GM21447 (cell line): ENCODE measurements around the gene RASGRP4.
A peak's percentile ranks its signal among the peaks of the same experiment; 100 is the strongest.
"Not testable (repeated sequence)": the region's sequence is repeated elsewhere in the genome, so short reads cannot be mapped to it uniquely, and the experiment has no call there.

ENCODE experiments used
- ATAC-seq: cut with Tn5 transposase; IDR thresholded peaks from one replicate; pipeline ENCODE4 v1.9.1; 2021; ENCODE audit not compliant: unreplicated experiment

The RASGRP4 gene

DNA sequence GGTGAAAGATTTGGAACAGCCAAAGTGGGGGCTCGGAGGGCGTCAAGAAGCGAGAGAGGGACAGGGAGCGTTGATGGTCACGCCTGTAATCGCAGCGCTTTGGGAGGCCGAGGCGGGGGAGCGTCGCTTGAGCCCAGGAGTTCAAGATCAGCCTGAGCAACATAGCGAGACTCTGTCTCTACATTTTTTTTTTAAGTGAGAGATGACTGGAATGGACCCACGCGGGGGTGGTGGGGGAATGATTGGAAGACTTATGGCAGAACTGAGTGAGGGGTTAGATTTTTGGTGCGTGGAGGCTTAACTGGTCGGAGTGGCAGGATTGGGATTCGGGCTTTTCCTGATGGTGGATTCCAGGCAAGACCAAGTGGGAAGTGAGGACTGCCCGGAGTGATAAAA, 50.9 kb downstream of the RASGRP4 start:
- ATAC-seq: peak; percentile 5

DNA sequence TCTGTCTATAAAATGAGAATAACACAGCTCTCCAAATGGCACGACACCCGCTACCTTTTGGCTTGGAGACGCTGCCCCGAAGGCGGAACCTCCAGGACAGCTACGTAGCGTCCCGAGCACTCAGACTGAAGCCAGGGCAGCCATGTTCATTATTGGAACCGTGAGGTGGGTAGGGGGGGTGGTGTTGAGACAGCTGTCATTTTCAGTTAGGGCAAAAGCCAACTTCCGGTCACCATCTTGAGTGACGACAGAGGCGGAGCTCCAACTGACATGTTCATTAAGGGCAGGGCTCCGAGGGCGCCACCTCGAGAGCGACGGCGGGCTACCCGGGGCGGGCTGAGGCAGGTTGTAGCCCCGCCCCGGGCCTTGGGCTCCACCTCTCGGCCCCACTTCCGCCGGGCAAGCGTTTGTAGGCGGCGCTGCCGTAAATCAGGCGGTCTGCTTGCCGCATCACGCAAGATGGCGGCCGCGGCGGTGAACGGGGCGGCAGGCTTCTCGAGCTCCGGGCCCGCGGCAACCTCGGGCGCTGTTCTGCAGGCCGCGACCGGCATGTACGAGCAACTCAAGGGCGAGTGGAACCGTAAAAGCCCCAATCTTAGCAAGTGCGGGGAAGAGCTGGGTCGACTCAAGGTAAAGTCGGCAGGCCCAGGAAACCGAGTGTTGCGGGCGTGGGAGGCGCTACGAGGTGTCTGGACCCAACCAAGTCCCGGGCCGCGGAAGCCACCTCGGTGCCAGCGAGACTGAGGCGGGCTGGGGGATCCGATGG, 51.5 kb downstream of the RASGRP4 start, which contains the start of gene PSMD8:
Gene PSMD8 (plus strand): TSS at position 240 of the 766 bp plus-strand sequence. CDS start 31 bp downstream, at position 271.
- peak; percentile 95 for ATAC-seq

DNA sequence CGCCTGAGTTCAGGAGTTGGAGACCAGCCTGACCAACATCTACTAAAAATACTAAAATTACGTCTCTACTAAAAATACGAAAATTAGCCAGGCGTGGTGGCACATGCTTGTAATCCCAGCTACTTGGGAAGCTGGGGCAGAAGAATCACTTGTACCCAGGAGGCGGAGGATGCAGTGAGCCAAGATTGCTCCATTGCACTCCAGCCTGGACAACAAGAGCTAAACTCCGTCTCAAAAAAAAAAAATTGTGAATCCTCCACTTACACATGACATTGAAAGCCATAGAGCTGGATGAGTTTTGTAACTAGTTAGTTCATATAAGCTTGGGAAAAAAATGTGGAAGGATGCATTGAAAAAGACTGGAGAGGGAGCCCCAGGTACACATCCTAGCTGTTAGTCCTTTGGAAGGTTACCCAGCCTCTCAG, 52.1 kb downstream of the RASGRP4 start:
- ATAC-seq: no peak

DNA sequence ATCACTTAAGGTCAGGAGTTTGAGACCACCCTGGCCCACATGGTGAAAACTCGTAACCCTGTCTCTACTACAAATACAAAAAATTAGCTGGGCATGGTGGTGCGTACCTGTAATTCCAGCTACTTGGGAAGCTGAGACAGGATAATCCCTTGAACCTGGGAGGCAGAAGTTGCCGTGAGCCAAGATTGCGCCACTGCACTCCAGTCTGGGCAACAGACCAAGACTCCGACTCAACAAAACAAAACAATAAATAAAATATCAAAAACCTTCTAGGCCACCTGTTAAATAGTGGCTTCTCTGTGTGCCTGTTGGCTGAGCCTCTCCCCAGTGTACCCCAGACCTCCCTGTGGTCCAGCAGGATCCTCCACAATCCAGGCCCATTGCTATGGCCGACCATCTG, 54.9 kb downstream of the RASGRP4 start:
- no peak for ATAC-seq

DNA sequence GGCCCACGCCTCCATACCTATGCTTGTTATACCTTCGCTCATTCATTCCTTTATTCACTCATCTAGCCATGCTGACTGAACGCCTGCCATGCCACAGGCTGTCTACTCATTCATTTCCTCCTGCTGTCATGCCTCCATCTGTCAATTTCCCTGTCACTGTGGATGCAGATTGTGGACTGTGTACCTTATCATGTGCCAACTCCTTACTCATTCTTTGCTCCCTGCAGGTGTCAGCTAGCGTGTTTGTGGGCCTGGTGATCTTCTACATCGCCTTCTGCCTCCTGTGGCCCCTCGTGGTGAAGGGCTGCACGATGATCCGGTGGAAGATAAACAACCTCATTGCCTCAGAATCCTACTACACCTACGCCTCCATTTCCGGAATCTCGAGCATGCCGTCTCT, 55.7 kb downstream of the RASGRP4 start:
- ATAC-seq: no peak

DNA sequence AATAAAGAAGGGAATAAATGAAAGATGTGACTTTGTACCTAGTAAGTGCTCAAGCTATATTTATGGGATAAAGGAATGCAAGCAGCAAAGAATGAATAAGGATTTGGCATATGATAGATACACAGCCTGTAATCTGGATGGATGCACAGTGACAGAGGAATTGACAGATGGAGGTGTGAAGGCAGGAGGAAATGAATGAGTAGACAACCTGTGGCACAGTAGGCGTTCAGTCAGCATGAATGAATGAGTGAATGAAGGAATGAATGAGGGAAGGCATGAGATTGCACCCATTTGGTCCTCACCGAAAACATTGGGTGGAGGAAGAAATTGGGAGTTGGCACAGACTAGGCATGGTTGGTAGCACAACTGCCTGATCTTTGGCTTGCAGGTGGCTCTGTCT, 56.4 kb downstream of the RASGRP4 start:
- no peak for ATAC-seq

DNA sequence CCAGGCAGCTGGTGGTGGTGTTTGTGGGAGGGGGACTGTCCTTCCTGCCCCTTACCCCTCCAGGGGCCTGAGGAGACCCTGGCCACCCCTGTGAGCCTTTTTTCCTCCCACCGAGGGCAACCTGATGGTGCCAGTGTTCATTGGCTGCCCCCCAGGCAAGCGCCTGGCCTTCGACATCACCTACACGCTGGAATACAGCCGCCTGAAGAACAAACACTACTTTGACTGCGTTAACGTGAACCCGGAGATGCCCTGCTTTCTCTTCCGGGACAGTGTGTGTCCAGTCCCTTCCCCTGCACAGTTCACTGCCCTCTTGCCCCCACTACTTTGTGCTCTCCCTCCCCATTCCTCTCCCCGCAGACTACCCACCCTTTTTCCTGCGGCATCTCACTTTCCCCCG, 59.0 kb downstream of the RASGRP4 start:
- no peak for ATAC-seq

DNA sequence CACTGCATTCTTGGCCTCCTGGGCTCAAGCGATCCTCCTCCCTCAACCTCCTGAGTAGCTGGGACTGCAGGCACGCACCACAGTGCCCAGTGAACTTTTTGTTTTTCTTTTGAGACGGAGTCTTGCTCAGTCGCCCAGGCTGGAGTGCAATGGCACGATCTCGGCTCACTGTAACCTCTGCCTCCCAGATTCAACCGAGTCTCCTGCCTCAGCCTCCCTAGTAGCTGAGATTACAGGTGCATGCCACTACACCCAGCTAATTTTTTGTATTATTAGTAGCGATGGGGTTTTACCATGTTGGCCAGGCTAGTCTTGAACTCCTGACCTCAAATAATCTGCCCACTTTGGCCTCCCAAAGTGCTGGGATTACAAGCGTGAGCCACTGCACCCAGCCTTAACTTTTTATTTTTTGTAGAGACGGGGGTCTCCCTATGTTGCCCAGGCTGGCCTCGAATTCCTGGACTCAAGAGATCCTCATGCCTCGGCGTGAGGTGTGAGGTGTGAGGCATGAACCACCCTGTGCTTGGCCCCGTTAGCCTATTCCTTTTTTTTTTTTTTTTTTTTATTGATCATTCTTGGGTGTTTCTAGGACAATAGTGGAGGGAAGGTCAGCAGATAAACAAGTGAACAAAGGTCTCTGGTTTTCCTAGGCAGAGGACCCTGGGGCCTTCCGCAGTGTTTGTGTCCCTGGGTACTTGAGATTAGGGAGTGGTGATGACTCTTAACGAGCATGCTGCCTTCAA, 62.9 kb downstream of the RASGRP4 start:
- ATAC-seq: not testable (repeated sequence)

DNA sequence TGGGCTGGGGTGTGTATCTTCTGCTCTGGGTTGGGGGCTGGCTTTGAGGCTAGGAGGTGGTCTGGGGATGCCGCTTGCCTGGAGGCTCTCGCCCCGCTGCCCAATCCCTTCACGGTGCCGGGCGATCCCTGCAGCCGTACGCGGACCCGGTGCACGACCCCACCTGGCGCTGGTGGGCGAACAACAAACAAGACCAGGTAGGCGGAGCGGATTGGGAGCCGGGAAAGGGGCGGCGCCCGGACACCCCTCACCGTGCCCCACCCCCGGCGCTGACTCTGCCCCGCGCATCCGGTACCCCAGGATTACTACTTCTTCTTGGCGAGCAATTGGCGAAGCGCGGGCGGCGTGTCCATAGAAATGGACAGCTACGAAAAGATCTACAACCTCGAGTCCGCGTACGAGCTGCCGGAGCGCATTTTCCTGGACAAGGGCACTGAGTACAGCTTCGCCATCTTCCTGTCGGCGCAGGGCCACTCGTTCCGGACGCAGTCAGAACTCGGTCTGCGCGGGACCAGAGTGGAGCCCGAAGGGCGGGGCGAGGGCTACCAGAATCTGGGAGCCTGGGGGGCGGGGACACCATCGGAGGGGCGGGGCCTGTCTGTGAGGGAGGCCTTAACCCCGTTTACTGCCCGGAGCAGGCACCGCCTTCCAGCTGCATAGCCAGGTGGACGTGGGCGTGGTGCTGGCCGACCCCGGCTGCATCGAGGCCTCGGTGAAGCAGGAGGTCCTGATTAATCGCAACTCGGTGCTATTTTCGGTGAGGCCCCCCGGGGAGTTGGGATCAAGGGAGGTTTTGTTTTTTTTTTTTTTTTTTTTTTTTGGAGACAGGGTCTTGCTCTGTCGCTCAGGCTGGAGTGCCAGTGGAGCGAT, 63.7 kb downstream of the RASGRP4 start:
- peak; percentile 46 for ATAC-seq

DNA sequence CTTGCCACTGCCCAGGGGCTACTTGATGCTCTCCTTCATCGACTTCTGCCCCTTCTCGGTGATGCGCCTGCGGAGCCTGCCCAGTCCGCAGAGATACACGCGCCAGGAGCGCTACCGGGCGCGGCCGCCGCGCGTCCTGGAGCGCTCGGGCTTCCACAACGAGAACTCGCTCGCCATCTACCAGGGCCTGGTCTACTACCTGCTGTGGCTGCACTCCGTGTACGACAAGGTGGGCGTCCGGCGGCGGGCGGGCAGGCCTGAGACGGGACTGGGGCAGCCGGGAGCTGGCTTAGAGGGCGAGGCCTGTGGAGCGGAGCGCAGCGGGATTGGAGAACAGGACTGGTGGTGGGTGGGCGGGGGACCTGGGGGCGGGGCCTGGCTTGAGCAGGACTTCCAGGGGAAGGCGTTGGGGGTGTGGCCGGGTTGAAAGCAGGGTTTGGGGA, 64.4 kb downstream of the RASGRP4 start:
- ATAC-seq: peak; percentile 55

DNA sequence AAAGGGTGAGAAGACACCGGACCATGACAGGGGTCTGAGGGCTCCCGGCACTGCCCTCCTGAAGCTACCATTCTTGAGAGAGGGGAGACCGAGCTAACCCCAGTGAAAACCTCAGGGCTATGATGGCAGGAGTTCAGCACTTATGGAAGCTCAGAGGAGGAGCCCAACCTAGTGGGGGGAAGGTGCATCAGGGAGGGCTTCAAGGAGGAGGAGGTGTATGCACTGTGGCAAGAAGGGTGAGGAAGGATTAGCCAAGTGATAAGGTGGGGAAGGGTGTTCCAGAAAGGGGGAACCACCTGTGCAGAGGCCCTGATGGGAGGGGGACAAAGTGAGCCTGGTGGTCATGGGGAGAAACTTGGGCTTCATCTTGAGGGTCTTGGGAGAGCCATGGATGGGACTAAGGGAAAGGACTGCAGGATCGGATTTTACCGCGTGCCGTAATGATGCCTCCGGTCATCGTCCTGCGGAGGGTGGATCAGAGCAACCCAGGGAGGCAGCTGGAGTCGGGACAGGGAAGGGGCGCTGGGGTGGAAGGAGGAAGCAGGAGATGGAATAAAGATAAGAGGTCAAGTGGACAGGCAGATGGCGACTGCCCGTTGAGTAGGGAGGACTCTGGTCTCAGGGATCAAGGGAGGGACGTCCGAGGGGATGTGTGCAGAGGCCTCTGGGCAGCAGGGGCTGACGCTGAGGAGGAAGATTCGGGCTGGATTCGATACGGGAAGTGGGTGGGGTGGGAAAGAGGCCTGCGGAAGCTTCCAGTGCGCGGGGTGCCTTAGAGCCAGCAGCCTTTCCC, 65.0 kb downstream of the RASGRP4 start:
- no peak for ATAC-seq

DNA sequence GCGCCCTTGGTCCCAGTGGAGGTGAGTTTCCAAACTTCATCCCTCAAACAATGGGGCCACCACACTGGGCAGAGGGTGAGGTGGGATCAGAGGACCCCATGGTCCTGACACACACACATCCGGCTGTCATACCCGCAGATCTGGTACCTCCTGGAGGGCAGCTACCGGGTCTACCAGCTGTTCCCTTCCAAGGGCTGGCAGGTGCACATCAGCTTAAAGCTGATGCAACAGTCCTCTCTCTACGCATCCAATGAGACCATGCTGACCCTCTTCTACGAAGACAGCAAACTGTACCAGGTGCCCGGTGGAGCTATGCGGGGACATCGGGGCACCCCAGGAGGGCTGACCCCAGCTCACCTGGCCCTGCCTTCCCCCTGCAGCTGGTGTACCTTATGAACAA, 65.7 kb downstream of the RASGRP4 start:
- no peak for ATAC-seq

DNA sequence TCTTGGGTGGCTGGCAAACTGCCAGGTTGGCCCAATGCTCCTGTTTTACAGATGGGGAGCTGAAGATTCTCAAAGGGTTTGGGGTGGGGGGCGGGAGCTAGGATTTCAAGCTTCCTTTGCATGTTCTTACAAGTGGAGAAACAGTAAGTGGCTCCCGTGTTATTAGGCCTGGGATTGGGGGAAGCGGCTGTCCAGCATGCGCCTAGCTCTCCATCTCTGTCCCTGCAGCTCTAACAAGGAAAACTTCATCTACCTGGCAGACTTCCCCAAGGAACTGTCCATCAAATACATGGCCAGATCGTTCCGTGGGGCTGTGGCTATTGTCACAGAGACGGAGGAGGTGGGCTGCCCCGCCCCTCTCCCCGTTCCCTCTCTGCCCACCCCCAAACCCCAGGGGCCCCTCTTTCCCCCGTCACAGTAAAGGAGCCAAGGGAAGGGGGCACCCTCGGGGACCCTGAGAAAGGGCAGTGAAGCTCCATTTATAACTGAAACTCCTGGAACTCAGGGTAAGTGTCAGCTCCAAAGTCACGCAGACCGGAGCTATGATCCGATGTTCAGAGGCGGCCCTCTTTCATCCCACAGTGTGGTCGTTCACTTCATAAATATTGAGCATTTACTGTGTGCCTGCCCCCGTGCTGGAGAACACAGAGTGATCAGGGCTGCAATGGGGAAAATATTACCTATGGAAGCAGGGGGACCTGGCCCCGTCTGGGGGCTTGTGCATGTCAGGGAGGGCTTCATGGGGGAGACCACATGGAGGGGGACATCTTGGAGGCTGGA, 66.6 kb downstream of the RASGRP4 start:
- no peak for ATAC-seq
